GM06990 (cell line): ENCODE data around the gene CELSR2.
"Not testable (repeated sequence)": the region's sequence is repeated elsewhere in the genome, so short reads cannot be mapped to it uniquely, and the experiment has no call there.

Experiments used
- DNase-seq: peaks from one replicate; pipeline ENCODE4 v3.0.0-alpha.2; 2011; ENCODE audit not compliant: insufficient read length; ENCODE audit errors: extremely low read depth
- H3K27me3 ChIP-seq: replicated peaks from 2 replicates; pipeline ENCODE4 v1.6.0; 2011; ENCODE audit warnings: low read length; ENCODE audit not compliant: control insufficient read depth, insufficient read depth
- H3K36me3 ChIP-seq: 2 replicates; pipeline ENCODE4 v1.5.1; 2011; ENCODE audit warnings: low read length; ENCODE audit not compliant: control insufficient read depth, insufficient read depth
- H3K4me3 ChIP-seq: replicated peaks from 2 replicates; pipeline ENCODE4 v1.5.1; 2011; ENCODE audit warnings: low read depth, mild to moderate bottlenecking, control low read depth, low read length
- CTCF ChIP-seq: IDR thresholded peaks from 2 replicates; pipeline ENCODE4 v1.5.1; 2011; ENCODE audit warnings: low read length, control low read depth, mild to moderate bottlenecking, inconsistent platforms; ENCODE audit not compliant: insufficient read depth, poor library complexity, severe bottlenecking

Gene CELSR2

GRCh38 chr1:109301874-109302273 is 52.5 kb downstream of the CELSR2 start:
- H3K27me3 ChIP-seq: no peaks in the 10 kb centered on the region
- TF ChIP-seq CTCF: no peak
- no peaks in the 10 kb centered on the region for H3K36me3 ChIP-seq
- no peak for DNase-seq
- H3K4me3 ChIP-seq: no peak overlapping the region

GRCh38 chr1:109304226-109304920 is 55.0 kb downstream of the CELSR2 start:
- H3K36me3 ChIP-seq: no peaks in the 10 kb centered on the region
- no peak overlapping the region for H3K4me3 ChIP-seq
- DNase-seq: no peak
- H3K27me3 ChIP-seq: peaks cover 2% of the 10 kb centered on the region; the same call in 1 of the 2 replicates
- TF ChIP-seq CTCF: no peak

- not testable (repeated sequence) for H3K27me3 ChIP-seq, DNase-seq
Measured at GRCh38 chr1:109305991-109306390, 56.7 kb downstream of the CELSR2 start.

GRCh38 chr1:109306832-109307273 is 57.5 kb downstream of the CELSR2 start, which contains the start of gene MYBPHL:
MYBPHL (minus strand) TSS chr1:109307011; CDS start chr1:109306991, 20 bp downstream.
- no peak for DNase-seq
- Histone ChIP-seq H3K27me3 (peaks cover 2% of the 10 kb centered on the region; the same call in 1 of the 2 replicates), H3K36me3 (no peaks in the 10 kb centered on the region), H3K4me3 (no peak within 1 kb of the TSS)
- TF ChIP-seq CTCF: no peak

More at GRCh38 chr1:109305991-109306390, 56.7 kb downstream of the CELSR2 start:
- H3K4me3 ChIP-seq, H3K36me3 ChIP-seq: not testable (repeated sequence)

GRCh38 chr1:109307274-109308021 is 58.1 kb downstream of the CELSR2 start:
- H3K4me3 ChIP-seq: no peak overlapping the region
- DNase-seq: no peak

More at GRCh38 chr1:109307274-109308021, 58.1 kb downstream of the CELSR2 start:
- Histone ChIP-seq H3K27me3 (peaks cover 2% of the 10 kb centered on the region; the same call in 1 of the 2 replicates), H3K36me3 (no peaks in the 10 kb centered on the region)
- no peak for TF ChIP-seq CTCF
